Measurements from ENCODE around the gene ADGRF5.

Gene ADGRF5, protein sequence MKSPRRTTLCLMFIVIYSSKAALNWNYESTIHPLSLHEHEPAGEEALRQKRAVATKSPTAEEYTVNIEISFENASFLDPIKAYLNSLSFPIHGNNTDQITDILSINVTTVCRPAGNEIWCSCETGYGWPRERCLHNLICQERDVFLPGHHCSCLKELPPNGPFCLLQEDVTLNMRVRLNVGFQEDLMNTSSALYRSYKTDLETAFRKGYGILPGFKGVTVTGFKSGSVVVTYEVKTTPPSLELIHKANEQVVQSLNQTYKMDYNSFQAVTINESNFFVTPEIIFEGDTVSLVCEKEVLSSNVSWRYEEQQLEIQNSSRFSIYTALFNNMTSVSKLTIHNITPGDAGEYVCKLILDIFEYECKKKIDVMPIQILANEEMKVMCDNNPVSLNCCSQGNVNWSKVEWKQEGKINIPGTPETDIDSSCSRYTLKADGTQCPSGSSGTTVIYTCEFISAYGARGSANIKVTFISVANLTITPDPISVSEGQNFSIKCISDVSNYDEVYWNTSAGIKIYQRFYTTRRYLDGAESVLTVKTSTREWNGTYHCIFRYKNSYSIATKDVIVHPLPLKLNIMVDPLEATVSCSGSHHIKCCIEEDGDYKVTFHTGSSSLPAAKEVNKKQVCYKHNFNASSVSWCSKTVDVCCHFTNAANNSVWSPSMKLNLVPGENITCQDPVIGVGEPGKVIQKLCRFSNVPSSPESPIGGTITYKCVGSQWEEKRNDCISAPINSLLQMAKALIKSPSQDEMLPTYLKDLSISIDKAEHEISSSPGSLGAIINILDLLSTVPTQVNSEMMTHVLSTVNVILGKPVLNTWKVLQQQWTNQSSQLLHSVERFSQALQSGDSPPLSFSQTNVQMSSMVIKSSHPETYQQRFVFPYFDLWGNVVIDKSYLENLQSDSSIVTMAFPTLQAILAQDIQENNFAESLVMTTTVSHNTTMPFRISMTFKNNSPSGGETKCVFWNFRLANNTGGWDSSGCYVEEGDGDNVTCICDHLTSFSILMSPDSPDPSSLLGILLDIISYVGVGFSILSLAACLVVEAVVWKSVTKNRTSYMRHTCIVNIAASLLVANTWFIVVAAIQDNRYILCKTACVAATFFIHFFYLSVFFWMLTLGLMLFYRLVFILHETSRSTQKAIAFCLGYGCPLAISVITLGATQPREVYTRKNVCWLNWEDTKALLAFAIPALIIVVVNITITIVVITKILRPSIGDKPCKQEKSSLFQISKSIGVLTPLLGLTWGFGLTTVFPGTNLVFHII (N-terminal part only)

DNA sequence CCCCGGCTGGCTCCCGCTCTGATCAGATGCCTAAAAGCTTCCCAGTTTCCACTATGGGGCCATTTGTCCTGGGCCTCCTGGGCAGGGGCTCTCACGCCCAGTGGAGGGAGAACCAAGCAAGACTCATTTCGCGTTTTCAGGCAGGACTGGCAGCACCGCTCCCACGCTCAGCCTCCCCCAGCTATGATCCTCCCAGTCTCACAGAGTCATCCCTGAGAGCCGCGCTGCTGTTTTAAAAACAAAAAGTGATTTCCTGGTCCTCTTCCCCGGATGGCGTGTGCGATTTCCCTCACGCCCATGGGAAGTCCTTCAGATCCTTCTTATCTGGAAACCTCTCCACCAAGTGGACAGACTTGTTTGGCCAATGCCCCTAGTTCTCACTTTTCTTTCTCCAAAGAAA is at the start of gene ADGRF5:
Gene ADGRF5 (minus strand): TSS at position 208 of the 400 bp plus-strand sequence. CDS start 15,176 bp downstream, outside the sequence.
- no peak for DNase-seq

DNA sequence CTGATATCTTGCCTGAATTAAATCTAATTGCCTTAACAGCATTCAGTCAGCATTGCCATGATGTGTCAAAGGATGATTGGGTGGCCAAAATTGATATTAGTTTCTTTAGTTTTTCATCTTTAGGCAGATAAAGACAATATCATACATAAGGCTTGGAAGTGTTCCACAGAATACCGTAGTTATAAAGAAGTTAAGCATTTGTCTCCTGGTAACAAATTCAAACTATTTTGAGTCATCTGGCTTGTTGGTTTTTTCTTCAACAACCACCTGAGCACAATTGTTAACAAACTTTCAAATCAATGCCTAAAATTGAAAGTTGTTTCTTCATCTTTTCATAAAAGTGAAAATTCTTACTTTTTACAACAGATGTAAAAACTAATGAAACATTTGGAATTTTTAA is 47.5 kb upstream of the ADGRF5 start:
- DNase-seq, result no peak

DNA sequence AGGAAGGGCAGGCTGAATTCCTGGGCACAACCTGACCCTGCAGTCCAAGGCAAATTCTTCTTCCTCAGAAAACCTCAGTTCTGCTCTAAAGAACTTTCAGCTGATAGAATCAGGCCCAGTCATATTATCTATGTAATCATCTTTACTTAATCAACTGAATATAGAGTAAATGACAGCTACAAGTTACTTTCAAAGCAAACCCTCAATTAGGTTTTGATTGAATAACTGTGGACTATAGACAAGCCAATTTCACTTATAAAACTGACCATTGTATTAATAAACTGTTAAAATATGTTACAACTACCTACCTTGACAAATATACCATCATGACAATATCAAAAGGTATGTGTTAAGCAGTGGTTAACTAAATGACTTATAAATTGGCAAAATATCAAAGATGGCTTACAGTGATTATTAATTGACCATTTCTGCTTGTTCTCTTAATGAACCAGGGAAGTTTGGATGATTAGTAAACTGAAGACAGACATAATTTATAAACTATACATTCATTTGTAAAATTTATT is 46.1 kb upstream of the ADGRF5 start:
- DNase-seq, result no peak

DNA sequence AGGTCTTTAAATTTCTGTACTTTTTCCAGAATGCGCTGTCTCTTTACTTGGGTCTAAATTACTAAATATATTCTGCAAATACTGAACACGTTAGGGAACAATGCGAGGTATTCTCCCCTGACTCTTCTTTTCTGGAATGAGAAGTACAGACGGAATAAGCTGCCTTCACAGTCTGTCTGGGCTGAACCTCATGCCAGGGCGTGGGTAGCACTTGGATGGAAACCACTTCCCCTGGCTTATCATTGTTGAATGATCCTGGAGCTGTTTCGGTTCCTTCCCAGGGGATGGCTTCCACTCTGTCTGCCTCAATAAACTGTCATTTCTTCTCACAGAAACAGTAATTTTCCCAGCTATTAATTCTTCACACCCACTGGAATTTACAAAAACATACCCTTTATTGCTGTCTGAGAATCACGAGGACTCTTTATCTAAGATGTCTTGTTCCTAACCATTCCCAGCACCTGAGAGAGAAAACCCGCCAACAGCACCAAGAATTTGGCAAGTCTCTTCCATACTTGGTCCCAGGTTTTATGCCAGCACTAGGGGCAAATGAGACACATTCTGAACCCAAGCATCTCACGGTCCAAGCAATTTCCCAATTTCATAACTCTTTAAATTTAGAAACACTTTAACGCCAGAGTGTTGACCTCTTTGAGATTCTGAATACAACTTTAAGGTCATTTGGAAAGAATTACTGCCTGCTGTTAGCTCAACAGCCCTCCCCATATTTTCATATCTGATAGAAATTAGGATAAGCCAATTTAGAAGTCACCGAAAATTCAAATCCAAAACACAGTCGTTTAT is 43.2 kb upstream of the ADGRF5 start:
- DNase-seq, result no peak

DNA sequence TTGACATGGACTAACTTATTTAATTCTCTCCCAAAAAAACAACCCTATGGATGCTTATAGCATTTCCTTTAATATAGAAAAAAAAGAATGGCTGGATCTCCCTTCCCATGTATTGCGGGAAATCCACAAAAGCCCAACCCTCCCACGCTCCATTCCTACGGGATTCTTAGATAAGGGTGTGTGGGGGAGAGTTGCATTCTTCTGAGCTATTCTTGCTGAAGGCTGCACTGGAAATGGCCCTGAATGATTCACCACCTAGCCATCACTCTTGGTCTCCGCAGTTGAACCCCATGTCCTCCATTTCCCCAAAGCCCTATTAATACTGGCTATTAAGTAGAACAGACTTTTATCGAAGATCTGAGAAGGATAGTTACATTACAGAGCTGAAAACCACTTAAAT is 41.9 kb upstream of the ADGRF5 start:
- no peak for DNase-seq

DNA sequence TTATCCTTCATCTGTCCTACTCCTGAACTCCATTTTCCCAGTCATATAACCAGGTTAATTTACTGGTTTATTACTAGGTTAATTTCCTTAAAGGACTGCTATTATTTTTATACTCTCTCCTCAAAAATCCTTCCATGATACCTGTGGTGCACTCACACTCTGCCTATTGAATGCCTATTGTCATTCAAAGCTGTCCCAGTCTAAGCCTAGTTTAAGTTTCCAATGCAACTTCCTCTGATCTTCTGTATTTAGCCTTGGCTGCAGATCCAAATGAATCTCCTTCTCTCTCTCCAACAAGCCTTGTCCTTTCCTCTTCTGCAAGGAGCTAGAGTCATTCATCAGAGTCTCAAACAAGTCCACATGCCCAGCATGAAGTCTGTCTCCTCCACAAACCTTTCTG is 41.3 kb upstream of the ADGRF5 start:
- no peak for DNase-seq

DNA sequence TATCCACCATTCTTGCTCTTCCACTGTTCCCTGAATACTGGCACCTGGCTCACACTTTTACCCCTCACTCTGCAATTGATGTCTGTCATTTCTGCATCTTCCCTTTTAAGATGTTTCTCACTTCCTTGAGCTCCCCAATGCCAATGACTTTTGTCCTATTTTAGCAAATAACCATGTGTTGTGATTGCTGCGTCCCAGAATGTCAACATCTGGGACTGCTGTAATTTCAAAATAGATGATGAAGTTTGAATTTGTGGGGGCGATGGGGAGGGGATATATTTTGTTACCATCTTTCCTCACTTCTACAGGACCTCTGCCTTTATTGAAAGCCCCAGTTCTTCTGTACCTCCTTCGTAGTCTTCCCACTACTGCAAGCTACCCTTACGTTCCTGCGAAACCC is 40.0 kb upstream of the ADGRF5 start:
- no peak for DNase-seq

DNA sequence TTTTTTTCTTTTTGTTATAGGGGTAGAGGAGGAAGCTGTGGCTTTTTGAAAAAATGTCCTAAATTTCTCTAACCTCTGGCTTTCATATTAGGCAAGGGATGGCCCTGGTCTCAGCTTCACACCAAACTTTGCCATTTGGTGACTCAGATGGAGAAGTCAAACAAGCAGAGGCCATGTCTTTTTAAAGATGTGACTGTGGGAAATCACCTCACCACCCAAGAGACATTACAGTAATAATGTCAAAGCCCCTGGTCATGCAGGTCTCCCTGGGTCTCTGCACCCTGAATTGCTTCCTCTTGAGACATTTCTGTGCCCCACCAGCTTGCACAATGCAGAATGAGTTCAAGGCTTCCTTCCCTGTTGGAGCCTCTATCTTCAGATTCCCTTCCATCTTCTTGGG is 39.5 kb upstream of the ADGRF5 start:
- DNase-seq, result no peak

DNA sequence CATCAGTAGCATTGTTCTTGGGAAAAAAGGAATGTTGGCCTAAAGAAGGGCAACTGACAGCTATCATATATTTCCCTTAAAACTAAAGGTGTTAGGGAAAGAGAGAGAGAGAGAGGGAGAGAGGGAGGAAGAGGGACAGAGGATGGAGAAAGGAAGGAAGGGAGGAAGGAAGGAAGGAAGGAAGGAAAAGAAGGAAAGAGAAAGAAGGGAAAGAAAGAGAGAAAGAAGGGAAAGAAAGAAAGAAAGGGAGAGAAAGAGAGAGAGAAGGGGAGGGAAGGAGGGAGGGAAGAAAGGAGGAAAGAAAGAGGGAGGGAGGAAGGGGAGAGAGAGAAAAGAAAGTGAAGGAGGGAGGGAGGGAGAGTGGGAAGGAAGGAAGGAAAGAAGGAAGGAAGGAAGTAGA is 37.7 kb upstream of the ADGRF5 start:
- no peak for DNase-seq

DNA sequence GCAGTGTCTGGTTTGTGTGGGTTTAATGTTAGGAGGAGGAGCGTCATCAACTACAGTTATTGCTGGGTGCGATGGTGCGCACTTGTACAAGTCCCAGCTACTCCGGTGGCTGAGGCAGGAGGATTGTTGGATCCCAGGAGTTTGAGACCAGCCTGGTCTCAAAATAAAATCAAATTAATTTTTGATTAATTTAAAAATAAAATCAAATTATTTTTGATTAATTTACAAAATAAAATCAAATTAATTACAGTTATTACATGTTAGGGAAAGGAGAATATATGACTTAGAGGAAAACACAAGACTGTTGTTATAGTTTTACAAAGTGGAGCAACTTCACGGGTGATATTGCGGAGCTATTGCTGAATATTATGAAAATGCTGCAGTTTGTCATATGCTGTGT is 34.7 kb upstream of the ADGRF5 start:
- no peak for DNase-seq

DNA sequence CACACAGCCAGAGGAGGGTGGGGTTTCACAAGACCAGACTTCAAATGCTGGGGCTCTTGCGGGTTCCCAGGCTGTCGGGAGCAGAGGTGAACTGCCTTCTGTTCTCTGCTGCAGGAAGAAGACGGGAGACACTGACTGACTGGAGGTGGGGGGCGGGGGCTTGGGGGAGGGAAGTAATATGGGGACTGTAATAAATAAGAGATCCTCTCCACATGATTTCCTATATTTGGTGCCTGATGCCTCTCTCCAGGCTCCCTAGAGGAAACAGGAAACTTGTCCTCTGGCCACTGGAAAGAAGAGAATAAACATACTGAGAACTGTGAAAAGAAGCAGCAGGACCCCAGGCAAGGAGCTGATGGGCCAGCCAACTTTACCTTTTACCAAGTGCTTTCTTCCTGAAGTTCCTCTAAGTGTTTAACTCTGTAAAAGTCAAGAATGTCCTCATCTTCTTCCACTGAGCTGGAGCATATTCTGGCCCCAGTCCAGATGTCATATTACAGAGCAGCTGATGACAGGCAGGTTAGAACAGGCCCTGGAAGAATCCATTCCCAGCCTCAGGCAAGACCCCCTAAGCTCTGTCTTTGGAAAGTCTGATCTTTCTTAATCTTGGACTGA is 33.2 kb upstream of the ADGRF5 start:
- no peak for DNase-seq

DNA sequence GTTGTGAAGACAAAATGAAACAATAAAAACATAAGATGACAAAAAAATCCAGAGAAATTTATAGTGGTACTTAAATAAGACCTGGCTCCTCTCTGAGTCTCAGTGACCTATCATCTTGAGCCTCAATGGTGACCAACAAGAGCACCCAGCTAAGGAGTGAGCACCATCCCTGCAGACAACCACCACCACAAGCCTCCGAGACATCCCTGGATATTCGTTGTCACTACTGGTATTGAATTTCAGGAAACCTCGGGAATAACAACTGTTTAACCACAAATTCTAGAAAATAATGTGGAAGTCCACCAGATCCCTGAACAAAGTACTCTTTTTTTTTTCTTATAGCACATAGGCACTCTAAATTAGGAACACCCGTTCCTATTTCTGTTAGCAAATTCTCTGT is 32.2 kb upstream of the ADGRF5 start:
- DNase-seq, result no peak

DNA sequence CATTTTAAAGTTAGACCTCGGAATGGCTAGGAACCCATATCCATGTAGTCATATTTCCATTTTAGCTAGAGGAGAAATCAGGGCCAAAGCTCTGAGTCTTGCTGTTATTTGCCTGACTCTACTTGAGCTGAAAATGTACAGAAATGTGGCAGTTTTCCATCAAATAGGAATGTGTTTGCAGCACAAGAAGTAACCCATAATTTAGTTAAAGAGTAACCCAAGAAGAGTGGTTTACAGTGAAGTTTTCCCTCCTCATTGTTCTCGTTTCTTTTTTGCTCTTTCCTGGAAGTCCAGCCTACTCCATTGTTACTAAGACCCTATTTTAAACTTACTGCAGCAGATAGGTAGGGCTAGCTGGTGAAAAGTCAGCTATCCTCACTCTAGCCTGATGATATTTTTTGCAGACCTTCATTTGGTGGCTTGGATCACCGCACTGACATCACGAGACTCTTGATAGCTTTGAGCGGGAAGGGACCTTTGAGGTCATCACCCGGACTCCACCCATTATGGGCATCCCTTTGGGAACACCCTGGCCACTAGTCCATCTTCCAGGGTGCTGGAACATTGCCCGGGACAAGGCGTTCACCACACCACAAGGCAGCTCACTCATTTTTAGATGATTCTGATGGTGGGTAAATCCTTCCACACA is 28.0 kb upstream of the ADGRF5 start:
- DNase-seq, result no peak

DNA sequence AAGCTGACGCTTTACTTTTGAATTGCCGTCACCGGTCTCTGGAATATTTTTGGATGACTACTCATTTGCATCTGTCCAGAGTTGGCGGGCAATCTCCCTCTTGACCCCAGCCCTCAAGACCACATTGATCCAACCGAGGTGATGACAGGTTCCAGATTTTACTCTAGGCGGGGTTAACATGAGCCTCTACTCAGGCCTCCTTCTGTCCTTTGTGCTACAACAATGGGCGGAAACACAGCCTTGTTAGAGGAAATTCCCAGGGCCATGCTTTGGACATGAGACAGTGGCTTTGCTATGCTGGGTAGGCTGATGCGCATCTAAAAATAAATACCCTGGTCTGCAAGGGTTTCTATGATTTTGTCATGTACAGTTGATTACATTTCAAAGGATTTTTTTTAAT is 27.0 kb upstream of the ADGRF5 start:
- no peak for DNase-seq

DNA sequence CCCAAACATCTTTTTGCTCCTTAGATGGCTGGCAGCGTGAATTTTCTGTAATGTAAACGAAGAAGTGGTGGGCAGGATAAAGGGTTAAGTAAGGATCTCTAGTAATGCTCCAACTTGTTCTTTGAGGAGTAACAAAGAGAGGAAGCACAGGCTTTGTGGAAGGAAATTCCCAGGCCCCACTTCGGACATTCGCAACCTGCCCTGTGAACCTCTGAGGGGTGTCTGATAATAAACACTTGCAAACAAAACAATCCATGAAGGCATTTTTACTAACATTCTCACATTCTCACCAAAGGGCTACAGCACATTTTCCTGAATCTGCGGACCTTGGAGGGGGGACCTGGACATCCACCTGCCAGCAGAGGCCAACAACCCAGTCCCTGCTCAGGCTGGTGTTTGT is 25.8 kb upstream of the ADGRF5 start:
- DNase-seq, result no peak

DNA sequence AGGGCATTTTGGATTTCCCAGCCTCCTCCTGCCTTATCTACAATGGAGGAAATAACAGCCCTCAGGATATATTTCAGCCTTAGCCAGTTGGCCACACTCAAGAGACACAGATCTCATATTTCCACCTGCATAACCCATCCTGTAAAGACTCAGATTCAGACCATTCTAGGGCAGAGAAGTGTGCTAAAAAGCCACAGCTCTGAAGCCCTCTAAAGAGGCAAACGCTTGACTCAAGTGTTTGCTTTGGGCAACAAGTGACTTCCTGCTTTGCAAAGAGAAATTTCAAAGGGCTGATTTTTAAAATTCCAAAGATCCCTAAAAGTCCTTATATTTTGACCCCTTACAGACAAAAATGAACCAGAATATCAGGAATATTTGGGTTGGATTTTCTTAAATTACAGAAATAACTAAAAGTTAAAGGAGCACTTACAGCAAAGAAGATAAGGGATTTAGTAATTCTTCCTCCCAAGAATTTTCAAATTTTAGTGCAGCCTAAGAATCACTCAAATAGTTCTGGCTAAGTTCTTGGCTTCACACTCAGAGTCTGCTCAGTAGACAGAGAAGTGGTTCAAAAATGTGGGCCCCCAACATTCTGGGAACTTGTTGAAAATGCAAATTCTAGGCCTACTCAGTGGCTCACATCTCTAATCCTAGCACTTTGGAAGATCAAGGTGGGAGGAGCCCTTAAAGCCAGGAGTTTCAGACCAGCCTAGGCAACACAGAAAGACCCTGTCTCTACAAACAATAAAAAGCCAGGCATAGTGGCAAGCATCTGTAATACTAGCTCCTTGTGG is 18.9 kb upstream of the ADGRF5 start:
- no peak for DNase-seq

DNA sequence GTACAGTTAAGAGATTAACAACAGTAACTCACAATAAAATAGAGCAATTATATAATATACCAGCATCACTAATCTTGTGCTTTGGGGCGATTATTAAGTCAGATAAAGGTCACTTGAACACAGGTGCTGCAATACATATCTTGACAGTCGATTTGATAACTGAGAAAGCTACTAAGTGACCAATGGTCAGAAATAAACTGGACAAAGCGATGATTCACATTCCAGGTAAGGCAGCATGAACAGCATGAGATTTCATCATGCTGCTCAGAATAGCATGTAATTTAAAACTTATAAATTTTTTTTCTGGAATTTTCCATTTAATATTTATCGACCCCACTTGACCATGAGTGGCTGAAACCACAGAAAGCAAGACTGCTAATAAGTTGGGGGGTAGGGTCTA is 15.9 kb upstream of the ADGRF5 start:
- DNase-seq, result no peak

DNA sequence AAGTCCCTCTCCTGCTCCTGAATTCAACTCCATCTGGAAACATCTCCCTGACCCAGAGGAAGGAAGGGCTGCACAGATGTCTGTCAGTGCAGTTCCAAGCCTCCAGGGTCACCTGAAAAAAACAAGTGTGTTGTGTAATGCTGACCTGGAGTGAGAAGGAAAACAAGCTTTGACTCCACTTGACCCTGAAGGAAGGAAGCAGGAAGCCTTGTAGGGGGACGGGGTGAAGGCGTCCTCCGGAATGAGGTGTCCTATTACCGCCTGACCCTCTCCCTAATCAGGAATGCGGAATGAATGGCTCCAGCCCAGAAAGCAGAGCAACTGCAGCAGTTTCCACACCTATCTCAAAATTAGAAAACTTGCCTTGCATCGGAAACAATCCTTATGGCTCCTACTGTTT is 13.9 kb upstream of the ADGRF5 start:
- DNase-seq, result no peak

DNA sequence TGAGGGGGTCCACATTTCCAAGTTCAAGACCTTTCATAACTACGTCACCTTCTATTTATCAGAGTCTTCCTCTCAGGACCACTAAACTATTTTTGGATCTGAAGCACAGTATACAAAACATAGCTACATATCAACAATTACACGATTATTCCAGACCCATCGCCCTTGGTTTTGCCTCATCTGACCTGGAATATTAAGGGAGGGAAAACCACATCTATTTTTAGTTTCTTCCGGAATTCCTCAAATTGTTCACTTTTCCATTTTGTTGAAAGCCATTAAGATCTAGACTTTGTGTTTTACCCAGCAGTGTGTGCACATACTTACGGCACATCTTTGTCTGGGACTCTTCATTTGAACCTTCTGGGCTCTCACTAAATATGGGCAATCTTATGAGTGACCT is 12.0 kb upstream of the ADGRF5 start:
- DNase-seq, result no peak

DNA sequence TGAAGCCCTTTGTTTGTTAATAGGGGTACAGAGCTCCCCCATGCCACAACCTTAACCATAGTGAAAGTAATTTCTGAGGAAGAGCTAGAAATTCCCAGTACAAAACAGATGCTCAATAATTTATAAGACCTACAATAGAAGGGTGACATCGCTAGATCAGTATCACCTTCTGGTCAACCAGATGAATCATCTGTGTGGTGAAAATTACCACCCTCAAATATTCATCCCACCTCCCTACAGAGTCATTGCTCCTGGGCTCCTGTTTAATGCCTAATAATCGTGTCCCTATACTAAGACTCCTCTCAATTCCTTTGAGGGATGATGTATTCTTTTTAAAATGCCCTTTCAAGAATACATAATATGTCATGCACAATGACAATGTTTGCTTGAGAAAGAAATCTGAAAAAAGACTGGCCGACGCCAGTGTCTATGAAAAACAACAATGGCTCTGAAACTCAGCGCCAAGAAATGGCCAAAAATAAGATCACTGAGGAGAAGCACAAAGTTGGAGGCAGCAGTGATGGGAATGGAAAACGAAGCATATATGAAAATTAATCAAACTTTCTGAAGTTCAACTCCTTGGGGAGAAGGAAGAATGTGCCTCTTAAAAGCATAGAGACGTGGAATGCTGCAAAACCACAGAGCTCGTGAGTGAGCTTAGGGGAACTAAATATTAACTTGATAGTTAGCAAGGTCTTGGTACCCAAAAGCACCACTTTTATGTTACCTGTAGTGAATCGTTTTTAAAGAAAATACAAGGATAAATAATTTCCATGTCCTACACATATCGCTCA is 11.0 kb upstream of the ADGRF5 start:
- no peak for DNase-seq
